Cardiac fibroblast (primary cell): Measurements from ENCODE around the gene TARBP1.

Source experiments
- DNase-seq, 2 donors: peaks; one replicate each; pipeline versions ENCODE4 v3.0.0 to v3.0.0-alpha.2; 2010; ENCODE audit warnings: low read depth in 2 of 2
- H3K4me3 ChIP-seq, 2 donors: replicated peaks in 1 of 2; 1 replicate in 1 of 2; 2 replicates in 1 of 2; pipeline ENCODE4 v1.5.1; 2011; ENCODE audit warnings: low read depth in 2 of 2, low read length in 2 of 2, mild to moderate bottlenecking in 2 of 2, moderate library complexity in 1 of 2
- CTCF ChIP-seq: IDR thresholded peaks from one replicate; pipeline ENCODE4 v1.5.1; 2011; ENCODE audit warnings: low read depth, mild to moderate bottlenecking, low read length, inconsistent platforms

Gene TARBP1

GRCh38 chr1:234474375-234474774, 4.6 kb downstream of the TARBP1 start:
- no peak for DNase-seq
- no peak for TF ChIP-seq CTCF
- no peak overlapping the region for H3K4me3 ChIP-seq

GRCh38 chr1:234473118-234473517, 5.9 kb downstream of the TARBP1 start:
- TF ChIP-seq CTCF, result no peak
- DNase-seq, result no peak

GRCh38 chr1:234469376-234469775, 9.6 kb downstream of the TARBP1 start:
- no peak for DNase-seq
- no peak for TF ChIP-seq CTCF
- H3K4me3 ChIP-seq, result no peak overlapping the region

More at GRCh38 chr1:234473118-234473517, 5.9 kb downstream of the TARBP1 start:
- H3K4me3 ChIP-seq, result no peak overlapping the region

- no peak for DNase-seq
- H3K4me3 ChIP-seq, result no peak overlapping the region
- no peak for TF ChIP-seq CTCF
Observed at GRCh38 chr1:234468580-234468979, 10.4 kb downstream of the TARBP1 start.

- TF ChIP-seq CTCF, result no peak
- DNase-seq, result no peak
- no peak overlapping the region for H3K4me3 ChIP-seq
Observed at GRCh38 chr1:234467821-234468220, 11.2 kb downstream of the TARBP1 start.

- H3K4me3 ChIP-seq, result no peak overlapping the region
- DNase-seq, result no peak
- TF ChIP-seq CTCF, result no peak
Observed at GRCh38 chr1:234466945-234467344, 12.0 kb downstream of the TARBP1 start.

- TF ChIP-seq CTCF, result no peak
- no peak overlapping the region for H3K4me3 ChIP-seq
- DNase-seq, result no peak
Observed at GRCh38 chr1:234463749-234464148, 15.2 kb downstream of the TARBP1 start.
